ENCODE data around the gene RCSD1. TPM values are rescaled to one million over a fixed set of nuclear protein-coding genes. Genes with fewer than 3 reads are reported as not detected.
"Not testable (repeated sequence)": the region's sequence is repeated elsewhere in the genome, so short reads cannot be mapped to it uniquely, and the experiment has no call there.

Gene RCSD1, protein sequence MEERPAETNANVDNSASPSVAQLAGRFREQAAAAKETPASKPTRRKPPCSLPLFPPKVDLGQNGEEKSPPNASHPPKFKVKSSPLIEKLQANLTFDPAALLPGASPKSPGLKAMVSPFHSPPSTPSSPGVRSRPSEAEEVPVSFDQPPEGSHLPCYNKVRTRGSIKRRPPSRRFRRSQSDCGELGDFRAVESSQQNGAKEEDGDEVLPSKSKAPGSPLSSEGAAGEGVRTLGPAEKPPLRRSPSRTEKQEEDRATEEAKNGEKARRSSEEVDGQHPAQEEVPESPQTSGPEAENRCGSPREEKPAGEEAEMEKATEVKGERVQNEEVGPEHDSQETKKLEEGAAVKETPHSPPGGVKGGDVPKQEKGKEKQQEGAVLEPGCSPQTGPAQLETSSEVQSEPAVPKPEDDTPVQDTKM
- total RNA-seq, result 2.4 TPM

DNA sequence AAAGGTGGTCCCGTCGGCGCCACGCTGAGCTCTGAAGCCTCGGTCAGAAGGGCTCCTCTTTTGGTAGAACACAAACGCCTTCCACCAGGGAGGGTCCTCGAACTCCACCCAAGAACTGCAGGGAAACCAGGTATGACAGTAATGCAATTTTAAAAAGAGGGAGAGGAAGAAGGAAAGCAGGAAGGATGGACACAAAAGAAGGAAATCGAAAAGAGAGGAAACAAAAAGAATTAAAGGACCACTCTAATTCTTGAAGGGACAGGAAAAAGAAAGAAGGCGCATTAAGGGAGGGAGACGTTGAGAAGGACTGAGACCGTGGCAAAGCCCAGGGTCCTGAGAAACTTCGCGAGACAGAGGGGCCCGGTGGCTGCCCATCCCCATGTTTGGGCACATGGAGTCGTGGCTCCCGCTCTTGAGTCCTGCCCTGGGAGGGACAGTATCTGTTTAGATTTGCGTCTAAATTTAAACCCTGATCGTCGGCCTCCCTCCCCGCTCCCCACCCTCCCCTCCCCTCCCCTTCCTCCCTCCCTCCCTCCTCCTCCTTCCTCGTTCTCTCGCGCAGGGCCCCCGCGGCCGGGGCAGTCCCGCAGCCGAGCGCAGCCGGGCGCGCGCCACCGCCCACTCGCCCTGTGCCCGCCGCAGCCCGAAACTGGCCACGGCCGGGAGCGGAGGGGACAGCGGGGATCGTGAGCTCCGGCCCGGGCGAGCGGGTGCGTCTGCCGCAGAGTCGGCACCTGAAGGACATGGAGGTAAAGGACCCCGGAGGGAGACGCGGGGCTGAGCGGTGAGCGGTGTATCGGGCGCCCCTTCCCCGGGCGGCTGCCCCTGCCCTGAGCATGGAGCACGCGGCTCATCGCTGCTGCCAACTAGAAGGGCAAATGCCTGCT lies at the start of gene RCSD1:
RCSD1 (plus strand) TSS at position 552 of the 887 bp plus-strand sequence; CDS start at position 744, 192 bp downstream.
- peak; percentile 55 for ATAC-seq

DNA sequence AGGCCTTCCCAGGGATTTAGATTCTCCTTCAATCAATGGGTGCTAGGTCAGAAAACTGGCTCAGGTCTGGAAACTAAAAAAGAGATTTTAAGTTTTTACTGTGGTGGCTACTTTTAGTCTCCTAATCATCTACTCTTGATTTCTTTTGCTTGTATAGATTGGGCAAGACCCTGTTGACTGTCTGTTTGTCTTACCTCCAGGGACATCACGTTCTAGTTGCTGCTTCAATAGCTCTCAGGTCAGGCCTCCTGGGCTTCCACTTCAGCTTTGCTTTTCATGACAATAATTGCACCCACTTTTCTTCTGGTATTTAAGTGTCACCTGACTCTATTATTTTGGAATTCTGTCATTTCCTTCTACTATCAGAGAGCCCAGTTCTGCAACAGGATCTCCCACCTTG lies 48.0 kb upstream of the RCSD1 start:
- no peak for ATAC-seq

DNA sequence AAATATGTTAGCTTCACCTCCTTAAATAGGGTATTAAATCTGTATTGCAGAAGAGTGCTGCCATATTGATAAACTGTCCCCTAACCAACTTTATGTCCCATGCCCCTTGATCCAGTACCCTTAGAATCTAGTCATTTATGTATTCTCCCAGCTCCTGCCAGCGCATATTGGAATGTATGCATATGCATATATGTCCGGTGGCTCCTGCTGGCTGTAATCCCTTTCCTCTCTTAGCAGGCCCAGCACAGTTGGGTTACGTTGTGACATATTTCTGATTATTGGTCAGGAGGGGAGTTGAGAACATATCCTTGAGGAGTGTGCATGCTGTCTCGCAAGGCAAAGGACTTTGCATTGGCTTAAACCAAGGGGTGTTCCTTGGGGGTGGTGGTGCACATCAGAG lies 47.3 kb upstream of the RCSD1 start:
- no peak for ATAC-seq

DNA sequence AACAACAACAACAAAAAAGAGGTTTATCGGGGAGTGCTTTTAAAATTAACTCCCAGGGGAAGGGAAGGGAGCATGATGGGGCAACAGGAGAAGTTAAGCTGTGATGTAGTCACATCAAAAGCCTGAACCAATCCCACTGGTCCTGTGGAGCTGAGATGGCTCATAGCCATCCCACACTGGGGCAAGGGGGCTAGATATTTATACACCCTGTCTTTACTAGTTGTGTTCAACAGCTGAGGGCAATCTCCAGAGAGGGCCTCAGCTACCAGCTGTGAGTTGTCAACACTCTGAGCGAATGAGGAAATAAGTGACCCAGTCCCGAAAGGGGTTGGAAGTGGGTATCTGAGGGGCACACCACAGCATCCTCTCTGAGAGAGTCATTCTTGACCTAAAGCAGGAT lies 45.5 kb upstream of the RCSD1 start:
- no peak for ATAC-seq

DNA sequence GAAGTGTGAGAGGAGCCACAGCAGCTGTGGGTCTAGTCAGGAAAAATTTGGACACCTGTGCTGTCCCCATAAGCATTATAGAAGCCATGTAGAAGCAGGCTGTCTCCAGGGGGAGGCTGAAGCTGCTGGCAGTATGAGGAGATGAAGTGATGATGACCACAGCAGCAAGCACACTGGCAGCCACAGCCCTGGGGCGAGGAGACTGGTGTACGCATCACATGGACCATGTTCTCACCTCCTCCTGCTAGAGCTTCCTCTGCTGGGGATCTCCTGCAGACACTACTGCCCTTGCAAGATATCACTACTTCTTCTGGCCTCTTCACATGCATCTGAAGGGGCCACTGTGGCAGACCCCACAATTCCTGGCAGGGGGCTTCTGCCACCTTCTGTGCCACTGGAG lies 42.7 kb upstream of the RCSD1 start:
- ATAC-seq, result no peak

DNA sequence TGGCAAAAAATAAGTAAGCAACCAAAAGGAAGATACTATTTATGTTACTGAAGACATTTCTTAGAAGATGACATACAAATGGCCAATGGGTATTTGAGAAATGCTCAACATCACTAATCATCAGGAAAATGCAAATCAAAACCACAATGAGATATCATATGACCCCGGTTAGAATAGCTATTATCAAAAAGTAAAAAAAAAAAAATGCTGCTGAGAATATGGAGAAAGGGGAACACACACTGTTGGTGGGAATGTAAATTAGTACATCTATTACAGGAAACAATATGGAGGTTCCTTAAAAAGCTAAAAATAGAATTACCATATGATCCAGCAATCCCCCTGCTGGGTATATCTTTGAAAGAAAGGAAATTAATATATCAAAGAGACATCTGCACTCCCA lies 42.2 kb upstream of the RCSD1 start:
- no peak for ATAC-seq

DNA sequence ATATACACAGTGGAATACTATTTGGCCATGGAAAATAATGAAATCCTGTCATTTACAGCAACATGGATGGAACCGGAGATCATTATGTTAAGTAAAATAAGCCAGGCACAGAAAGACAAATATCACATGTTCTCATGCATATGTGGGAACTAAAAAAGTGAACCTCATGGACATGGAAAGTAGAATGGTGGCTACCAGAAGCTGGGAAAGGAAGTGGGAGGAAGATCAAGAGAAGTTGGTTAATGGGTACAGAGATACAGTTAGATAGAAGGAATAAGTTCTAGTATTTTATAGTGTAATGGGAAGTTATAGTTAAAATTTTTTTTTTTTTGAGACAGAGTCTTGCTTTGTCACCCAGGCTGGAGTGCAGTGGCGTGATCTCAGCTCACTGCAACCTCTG lies 41.7 kb upstream of the RCSD1 start:
- ATAC-seq, result no peak

DNA sequence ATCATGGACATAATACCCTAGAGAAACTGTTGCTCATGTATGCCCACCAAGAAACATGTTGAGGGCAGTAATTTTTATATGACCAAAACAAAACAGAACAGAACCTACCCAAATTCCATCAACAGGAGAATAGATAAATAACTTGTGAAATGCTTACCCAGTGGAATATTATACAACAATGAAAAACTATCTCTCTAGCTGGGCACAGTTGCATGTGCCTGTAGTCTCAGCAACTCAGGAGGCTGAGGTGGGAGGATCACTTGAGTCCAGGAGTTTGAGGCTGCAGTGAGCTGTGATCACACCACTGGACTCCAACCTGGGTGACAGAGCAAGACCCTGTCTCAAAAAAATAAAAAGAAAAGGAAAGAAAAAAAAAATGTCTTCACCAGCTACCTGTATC lies 37.6 kb upstream of the RCSD1 start:
- no peak for ATAC-seq

DNA sequence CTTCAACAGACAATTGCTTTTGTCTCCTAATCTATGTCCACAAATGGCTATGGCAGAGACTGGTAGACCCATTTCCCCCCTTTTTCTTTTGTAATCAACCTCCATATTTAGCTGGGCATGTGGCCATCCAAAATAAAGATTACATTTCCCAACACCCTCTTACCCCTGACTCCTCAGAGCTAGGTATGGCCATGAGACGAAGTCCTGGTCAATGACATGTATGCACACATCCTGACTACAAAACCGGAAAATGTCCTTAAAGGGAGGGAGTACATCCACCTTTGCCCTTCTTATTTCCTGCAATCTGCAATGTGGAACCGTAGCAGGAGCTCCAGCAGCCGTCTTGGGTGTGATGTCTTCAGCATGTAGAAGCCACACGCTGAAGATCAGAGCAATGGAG lies 36.2 kb upstream of the RCSD1 start:
- ATAC-seq, result no peak

DNA sequence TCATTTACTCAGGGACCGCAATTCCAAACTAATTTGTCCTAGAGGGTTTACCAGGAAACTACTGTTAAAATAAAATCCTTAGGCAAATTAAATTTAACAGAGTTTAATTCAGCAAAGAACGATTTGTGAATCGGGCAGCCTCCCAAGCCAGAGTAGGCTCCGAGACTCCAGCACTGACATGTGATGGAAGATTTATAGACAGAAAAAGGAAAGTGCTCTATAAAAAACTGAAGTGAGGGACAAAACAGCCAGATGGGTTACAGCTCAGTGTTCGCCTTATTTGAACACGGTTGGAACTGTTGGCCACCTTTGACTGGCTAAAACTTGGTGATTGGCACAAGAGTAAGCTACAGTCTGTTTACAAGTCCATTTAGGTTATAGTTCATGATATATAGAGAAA lies 35.2 kb upstream of the RCSD1 start:
- ATAC-seq, result no peak

DNA sequence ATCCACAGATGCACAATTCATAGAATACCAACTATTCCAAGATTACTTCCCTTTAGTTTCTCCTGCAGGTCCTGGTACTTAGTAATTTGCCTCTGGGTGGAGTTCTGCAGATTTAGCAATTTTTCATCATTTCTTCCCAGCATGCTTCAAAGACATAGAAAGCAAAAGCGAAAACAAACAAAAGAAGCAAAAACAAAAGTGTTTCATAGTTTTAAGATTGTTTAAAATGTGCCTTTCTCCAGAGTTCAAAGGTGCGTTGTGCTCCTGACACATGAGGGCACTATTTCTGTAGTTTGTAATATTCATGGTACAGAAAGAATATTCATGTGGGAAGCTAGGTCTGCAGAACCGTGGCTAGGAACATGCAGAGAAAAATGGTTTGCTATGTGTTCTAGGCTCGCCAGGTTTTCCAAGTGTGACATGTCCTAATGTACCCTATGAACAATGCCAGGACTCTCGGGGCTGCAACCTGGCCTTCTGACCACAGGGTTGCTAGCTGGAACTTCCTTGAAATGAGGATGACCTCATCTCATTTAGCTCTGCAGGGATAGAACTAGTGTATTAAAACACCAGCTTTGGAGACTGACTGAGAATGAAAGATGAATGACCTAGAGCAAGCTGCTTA lies 30.0 kb upstream of the RCSD1 start:
- ATAC-seq, result peak; percentile 76

DNA sequence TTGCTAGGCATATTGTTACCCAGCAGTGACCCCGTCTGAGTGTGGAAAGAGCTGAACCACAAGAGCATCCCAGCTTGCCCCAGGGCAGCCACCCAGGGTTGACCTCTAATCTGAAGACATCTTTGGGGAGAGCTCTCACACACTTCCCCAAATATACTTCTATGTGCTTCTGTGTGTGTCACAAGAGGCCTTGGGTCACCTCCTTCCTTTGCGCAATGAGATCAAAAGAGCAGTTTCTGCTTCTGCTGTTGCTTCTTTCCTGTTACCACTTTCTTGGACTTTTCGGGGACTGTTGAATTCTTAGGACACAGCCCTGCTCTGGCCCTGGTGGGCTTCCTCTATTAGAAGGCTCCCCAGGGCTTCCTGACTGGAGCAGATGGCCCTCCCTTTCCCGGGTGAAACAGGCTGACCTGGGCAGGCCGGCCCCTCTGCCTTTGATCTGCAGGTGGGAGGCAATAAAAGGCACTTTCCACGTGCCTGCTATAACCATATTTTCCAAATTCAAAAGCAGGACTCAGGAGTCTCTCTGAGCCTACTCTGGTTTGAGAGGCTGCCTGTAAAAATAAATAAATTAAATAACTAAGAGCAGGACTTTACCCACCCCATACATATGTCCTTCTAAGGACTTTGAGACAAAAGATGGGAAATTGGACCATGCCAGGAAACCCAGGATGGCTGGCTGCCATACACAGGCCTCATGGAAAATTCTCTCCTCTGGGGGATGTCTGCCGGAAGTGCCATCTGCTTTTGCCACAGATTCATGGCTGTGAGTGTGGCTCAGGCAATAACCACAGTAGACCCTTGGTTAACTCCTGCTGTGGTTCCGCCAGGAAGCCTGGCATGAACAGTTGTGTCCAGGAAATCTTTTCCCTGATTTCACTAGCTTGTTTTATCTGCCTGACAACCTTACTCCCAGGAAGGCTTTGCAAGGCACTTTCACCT lies 28.3 kb upstream of the RCSD1 start:
- peak; percentile 61 for ATAC-seq

DNA sequence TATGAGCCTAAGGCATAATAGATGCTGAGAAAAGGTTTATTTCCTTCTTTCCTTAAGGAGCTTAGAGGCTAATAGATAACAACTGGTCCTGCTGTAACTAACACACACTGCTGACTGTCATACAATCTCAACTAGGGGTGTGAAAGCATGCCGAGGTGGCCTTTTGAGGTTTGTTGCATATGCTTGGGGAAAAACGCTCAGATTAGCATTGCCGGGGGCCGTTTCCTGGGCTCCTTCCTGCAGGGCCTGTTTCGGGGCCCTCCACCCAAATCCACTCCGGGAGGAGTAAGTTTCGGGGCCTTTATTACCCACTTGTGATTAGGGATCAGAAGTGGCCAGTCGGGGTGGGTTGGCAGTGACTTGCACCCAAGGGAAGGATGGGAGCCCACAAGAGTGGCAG lies 27.2 kb upstream of the RCSD1 start:
- ATAC-seq, result no peak

DNA sequence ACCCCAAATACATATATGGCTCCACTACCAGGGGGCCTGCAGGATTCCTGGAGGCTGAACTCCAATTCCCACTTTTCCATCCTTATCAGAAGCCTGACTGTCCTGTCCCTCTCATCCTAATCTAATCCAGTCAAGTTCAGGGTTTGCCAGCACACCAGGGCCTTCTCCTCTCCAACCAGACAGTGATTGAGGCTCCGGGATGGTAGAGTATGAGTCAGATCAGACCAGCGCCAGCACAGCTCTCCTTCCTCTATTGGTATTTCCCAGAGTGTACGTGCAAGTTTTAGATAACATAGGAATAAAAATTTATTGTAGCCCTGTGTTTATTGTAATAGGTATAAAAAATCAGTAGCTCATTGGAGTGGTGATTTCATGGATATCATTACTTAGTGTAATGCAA lies 24.5 kb upstream of the RCSD1 start:
- ATAC-seq, result peak; percentile 41

DNA sequence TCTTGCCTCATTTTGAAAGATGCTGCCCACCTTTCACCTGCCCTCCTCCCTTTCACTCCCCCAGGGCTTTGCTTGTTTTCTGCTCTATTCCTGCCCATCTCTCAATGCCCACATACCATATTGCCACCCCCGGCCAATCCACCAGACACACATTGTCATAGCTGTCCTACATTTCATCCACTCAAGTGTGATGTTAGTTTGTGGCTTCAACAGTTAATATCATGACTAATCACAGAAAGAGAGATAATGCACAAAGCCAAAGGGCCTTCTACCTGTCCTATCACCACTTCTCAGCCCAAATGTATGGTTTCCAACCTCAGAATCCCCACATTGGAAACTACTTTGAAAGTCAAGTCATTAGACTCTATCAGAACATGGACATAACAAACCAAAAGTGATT lies 18.0 kb upstream of the RCSD1 start:
- no peak for ATAC-seq

DNA sequence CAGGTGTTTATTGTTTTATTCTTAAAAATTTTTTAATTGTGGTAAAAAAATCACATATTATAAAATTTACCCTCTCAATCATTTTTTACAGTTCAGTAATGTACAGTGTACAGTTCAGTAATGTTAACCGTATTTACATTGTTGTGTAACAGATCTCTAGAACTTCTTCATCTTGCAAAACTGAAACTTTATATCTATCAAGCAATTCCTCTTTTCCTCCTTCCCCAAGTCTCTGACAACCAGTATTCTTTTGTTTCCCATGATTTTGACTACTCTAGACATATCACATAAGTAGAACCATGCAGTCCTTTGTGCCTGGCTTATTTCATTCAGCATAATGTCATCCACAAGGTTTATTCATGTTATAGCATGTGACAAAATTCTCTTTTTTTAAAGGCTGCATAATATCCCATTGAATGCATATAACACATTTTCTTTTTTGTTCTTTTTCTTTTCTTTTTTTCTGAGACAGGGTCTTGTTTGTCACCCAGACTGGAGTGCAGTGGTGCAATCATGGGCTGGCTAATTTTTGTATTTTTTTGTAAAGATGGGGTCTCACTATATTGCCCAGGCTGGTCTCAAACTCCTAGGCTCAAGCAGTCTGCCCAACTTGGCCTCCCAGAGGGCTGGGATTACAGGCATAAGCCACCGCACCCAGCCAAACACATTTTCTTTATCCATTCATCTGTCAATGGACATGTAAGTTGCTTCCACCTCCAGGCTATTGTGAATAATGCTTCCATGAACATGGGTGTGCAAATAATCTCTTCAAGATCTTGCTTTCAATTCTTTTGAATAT lies 17.2 kb upstream of the RCSD1 start:
- no peak for ATAC-seq

DNA sequence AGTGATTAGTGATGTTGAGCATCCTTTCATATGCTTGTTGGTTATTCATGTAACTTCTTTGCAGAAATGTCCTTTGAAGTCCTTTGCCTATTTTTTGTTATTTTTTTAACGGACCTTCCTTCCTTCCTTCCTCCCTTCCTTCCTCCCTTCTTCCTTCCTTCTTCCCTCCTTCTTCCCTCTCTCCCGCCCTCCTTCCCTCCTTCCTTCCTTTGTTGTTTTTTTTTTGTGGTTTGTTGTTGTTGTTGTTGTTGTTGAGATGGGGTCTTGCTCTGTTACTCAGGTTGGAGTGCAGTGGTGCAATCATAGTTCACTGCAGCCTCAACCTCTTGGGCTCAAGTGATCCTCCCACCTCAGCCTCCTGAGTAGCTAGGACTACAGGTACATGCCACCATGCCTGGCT lies 16.0 kb upstream of the RCSD1 start:
- ATAC-seq, result not testable (repeated sequence)

DNA sequence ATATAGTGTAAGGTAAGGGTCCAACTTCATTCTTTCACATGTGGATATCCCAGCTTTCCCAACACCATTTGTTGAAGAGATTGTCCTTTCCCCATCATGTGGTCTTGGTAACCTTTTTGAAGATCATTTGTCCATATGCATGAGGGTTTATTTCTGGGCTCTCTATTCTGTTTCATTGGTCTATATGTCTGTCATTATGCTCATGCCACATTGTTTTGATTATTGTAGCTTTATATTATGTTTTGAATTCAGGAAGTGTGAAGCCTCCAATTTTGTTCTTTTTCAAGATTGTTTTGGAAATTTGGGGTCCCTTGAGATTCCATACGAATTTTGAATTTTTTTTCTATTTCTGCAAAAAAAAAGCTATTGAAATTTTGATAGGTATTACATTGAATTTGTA lies 15.2 kb upstream of the RCSD1 start:
- no peak for ATAC-seq

DNA sequence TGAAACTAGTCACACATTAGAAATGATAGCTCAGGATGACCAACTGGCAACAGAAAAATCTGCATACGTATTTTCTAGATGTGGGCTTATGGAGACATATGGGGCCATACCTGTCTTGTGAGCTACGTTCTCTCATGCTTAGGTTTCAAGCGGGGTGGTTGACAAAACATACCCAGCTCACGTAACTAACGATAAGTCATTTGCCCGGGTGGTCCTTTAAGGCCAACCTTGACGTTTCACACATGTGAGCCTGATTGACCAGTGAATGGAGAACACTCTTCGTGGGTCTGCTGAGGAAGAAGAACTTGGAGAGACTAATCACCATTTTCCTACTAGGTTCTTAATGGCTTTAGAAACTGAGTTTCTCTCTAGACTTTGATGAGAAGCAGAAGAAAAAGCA lies 13.5 kb upstream of the RCSD1 start:
- no peak for ATAC-seq

DNA sequence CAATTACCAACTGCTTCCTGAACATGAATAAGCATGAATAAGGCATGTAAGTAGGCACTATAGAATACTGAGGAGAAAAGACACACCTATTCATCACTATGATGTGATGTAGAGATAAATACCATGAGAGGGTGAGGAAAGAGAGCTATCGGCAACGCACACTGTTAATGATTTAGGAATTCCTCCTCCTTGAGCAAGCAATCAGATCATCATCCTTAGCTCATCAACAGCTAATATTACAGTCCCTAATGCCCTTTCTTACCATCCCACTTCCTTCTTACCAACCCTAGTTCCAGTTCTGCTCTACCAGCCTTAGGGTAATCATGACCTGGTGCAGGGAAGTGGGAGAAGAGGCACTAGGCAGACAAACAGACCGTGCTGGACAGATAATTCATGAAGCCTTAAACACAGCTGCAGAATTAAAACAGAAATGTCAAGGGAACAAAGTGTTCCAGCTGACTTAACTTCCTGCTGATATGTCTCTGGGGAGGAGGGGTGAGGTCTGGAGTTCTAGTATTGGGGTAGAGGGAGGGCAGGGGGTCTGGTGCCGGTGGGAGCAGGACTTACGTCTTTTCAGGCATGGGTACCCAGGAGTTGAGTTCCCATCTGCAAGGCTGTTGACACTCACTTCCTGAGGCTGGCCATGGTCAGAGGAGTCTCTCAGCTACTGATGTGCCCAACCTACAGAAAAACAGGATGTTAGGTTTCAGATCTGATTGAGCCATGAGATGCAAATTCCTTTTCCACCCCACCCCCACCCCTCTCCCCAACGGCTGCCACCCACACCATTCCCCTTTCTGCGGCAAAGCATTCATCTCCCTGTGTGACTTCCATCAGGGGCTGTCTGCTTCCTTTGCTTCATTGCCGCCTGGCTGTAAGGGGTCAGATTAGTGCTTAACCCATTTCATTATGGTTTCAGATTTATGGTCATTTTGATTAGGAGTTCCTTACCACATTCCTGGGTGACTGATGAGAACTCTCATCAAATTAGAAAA lies 12.6 kb upstream of the RCSD1 start:
- ATAC-seq, result peak; percentile 71
